LHCN-M2 (cell line): ENCODE results near the gene LRRC75A. TPM values are rescaled to one million over a fixed set of nuclear protein-coding genes. Genes with fewer than 3 reads are reported as not detected.
A peak's percentile ranks its signal among the peaks of the same experiment; 100 is the strongest.

Experiments used
- DNase-seq: peaks from one replicate; pipeline ENCODE4 v3.0.0-alpha.2; 2012; ENCODE audit warnings: low read depth
- total RNA-seq: library from RNA; depleted of rRNA; stranded (reverse); fragments of >200 nt; gene quantifications from 2 replicates; pipeline ENCODE4 v1.2.3, GENCODE V29; 2014

Gene LRRC75A
- total RNA-seq, 1 experiment from 2014 or later: 0.06 TPM

DNA sequence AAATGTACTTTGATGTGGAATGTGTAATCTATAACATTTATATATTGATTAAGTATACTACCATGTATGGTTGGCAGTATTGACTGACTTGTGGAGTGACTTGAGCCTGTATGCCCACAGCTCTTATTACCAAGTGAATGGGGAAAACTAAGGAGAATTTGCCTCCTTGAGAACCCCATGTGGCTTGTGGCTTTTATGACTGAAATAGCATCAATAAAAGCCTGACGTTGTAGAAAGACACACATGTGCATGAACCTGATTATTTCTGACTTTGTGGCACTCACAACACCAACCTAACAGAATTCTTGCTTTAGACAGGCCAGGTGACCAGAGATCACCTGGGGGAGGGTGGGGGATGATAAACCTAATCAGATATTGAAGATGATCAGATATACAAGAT lies 2.1 kb upstream of the LRRC75A start:
- DNase-seq: no peak

DNA sequence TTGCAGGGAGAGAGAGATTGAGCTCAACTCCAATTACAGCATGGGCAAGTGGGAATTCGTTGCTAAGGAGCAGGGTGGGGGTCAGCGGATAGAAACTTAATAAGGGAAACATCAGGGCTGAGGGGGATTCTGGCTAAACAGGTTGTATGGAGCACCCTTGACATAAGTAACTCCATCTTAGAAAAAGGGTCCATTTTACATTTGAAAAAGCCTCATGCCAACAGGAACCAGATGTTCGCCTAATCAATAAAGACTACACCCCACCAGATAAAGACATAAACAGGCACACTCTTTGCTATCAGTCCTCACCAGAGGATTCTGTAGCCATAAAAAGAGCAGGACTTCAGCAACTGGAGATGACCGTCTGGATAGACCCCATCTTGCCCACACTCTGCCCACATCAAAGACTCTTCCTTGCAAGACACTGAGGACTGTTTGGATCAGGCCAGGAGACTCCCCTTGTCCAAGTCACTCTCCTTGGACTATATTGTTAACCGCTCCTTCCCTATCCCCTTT lies 1.6 kb upstream of the LRRC75A start:
- DNase-seq: no peak

DNA sequence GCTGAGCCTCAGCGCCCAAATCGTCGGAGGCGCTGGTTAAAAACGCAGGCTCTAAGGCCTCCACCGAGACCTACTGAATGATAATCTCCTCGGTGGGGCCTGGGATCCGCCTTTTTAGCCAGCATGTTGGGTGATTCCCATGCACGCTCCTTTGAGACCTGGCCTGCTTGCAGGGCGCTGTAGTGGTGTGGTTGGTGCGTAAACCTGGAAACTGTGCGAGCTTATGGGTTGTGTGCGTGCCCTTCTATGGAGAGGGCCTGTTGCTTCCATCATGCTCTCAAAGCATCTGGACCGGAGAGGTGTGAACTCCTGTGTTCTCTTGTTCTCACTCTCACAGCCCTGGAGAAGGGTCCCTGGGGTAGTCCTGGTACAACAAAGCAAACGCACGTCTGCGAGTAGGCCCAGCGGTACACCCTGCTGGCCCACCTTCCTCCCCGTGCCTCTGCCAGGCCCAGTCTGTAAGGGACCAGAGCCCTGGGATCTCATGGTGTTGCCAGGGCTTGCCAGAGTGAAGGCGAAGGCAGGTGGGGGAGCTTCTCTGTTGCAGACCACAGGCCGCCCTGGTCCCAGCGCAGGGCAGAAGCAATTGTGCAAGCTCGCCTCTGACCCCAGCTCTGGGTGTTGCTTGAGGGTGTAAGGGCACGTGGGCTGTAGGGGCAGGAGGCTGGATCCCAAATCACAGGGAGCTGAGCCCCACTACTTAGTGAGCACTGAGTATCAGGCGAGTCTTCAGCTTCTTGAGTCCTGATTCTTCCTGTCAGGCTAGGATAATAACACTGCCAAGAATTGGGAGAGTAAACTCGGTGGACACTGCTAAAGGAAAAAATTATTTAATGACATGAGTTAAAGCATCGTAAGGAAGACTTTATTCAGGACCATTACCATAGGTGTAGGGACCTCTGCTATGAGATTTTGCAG lies 879 bp upstream of the LRRC75A start:
- DNase-seq: no peak

DNA sequence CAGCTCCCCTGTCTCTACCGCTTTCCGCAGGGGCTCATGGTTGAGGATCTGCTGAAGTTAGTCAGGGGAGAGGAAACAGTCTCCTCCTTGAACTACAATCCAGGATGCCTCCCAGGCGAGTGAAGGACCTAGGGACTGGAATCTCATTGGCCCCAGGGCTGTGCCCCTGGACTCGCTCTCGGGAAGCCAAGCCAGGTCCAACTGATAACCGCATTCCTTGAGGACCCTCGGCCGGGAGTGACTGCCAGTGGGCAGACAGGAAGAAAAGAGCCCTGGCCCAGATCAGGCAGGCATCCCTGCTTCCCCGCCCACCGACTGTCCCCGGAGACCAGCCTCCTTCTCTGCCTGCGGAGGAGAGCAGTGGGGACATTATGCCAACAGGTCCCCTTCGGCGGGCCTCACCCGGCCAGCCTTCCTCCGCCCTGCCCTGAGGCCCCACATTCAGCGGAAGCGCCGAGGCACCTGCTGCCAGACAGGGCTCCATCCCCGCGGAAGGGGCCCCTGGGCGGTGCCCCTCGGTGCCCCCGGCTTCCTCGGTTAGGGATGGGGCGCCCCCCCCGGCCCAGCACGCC lies 776 bp downstream of the LRRC75A start:
- DNase-seq: no peak

- DNase-seq: no peak
Measured at GRCh38 chr17:16489431-16489830, 2.6 kb downstream of the LRRC75A start.

DNA sequence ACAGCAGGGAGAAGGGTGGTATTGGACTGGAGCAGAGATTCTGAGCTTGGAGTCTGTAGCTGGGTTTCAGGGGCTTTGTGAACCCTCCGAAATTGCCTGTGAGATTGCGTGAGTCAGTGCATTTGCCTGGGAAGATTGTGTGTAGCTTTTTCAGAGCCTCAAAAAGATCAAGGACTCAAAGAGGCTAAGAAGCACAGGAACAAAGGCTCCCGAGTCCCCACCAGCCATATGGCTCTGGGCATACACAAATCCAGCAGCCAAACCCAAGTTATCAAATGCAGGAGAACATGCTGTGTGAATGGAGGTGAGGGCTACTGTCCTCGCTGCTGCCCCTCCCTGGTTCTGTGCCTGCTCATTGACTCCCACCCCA lies 3.0 kb downstream of the LRRC75A start:
- DNase-seq: no peak

GRCh38 chr17:16488186-16488967 lies 3.6 kb downstream of the LRRC75A start:
- no peak for DNase-seq

DNA sequence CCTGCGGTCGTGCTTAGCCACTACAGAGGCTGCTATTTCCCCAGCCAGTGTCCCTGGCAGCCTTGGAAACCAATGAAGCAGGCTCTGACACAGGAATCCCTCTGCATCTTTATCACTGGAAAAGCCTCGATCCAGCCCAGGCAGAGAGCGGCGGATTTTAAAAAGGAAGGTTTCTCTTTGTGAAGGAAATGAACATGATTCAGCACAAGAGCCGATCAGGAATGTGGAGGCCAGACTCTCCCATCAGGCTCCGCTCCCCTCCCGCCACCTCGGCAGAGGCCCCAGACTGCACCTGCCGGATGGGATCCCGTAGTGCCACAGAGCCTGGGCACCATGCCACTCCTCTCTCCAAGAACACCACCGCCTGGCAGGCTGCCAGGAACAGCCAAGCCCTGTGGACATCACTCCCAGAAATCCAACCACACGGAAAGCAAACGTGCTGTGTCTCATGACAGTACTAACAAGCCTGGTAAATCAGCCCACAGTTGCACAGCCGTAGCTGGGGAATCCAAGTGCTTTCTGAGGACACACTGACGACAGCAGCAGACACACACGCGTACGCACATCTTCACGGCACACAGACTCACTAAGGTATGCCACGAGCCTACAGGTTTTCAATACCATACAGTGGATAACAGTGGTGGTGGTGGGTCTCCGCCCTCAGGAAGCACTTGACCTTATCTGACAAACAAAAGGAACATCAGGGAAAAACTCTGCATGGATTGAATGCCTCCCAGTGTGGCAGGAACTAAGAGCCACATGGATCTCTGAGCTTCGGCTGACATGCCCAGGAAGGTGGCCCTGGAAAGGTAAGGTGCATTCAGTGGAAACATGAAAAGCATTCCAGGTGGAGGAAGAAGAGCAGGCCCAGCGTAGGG lies 5.4 kb downstream of the LRRC75A start:
- peak; percentile 97 for DNase-seq

GRCh38 chr17:16484445-16485175 lies 7.4 kb downstream of the LRRC75A start:
- no peak for DNase-seq

- DNase-seq: no peak
Measured at GRCh38 chr17:16483021-16483645, 8.9 kb downstream of the LRRC75A start.

- no peak for DNase-seq
Measured at GRCh38 chr17:16482253-16482652, 9.7 kb downstream of the LRRC75A start.

DNA sequence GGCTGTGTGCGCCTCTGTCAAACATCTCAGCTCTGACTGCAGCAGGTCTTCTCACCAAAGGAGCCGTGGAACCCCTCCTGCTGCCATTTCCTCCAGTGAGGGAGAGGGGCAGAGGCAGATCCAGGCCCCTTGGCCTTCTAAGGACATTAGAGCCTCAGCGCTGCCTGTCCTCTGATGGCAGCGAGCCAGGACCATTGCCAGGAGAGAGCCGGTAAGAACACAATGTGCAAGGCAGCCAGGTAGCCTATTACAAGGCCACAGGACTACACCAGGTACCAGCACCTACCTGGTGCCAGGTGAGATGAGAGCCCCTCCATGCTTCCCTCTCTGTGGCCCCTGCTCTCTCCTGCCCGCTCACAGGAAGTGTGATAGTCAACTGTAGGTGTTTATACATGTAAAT lies 11.0 kb downstream of the LRRC75A start:
- no peak for DNase-seq

GRCh38 chr17:16479264-16479663 lies 12.7 kb downstream of the LRRC75A start:
- no peak for DNase-seq

DNA sequence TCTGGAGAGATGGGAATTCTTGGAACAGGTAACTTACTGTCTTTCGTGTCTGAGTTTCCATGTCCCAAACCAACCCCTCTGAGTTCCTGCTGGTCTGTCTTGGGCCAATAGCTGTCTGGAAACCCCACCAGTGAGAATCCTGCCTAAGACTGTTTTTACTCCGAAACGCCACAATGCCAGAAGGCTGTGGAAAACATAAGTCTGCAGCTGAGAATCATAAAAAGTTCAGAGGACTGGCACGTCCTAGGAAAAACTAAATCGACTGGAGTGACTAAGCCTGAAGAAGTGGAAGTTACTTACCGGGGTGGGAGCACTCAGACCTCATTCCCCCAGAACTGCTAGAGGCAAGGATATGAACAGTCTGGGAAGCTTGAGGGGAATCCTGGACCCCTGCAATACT lies 13.3 kb downstream of the LRRC75A start:
- DNase-seq: no peak

- DNase-seq: no peak
Measured at GRCh38 chr17:16477666-16478065, 14.3 kb downstream of the LRRC75A start.

DNA sequence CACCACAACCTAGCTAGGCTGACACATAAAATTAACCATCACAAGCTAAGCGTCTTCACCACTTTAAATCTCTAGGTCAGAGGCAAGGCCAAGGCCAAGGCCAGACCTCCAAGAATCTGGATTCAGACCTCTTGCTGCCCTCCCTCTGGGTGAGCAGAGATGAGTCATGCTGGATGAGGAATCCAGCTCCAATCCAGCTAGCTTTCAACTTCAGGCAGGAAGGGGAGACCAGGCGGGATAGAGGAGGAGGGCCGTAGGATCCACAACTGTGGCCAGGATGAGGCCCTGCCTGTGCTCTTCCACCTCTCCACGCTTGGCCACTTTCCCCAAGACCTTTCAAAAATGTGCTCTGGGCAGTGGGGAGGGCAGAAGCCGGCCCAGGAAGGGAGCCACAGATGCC lies 14.7 kb downstream of the LRRC75A start:
- peak; percentile 89 for DNase-seq

GRCh38 chr17:16475179-16475704 lies 16.8 kb downstream of the LRRC75A start:
- DNase-seq: no peak

DNA sequence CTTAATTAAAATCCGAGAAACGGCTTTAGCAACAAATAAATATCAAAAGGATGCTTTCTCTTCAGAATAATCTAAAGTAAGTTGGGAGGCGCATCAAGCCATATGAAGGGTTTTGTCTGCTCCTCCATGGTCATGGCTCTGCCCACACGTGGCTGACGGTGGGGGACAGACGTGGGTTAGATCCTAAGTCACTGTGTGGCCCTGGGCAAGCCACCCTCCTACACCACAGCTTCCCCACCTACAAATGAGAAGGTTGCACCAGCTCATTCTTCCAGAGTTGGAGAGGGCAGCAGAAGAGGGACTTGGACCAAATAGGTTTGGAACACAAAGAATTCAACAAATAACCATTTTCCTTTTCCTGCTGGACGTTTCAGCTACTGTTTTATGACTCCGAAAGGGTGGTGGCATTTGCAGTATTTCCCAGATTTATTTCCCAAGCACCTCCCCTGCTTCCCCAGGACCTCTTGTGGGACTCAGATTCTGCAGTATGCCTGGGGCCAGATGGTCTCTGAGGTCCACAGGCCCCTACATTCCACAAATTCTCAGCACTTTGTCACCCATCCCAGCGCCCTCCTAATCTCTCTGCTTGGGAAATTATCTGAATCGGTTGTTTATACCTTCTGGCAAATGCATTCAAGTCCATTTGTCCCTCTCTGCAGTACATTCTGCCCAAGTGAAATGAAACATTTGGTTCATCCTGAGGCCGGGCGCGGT lies 17.8 kb downstream of the LRRC75A start:
- DNase-seq: no peak
